ENCODE measurements around the gene PPP2R5E. TPM values are rescaled to one million over a fixed set of nuclear protein-coding genes. Genes with fewer than 3 reads are reported as not detected.

Gene PPP2R5E
- total RNA-seq, 3 donors from 2014 or later (not counting 1 experiment from before 2014, with no cell fraction given) = 57.4 to 64.1 (median 62.4) TPM

GRCh38 chr14:63496837-63497400 is 46.3 kb downstream of the PPP2R5E start:
- intact Hi-C loops (cut with micrococcal nuclease) = no loop called here
- Mint-ChIP-seq H3K4me3 (no peak overlapping the region), H3K4me1 (peaks cover 43 to 46% of the 10 kb centered on the region in 2 donors), H3K36me3 (no peaks in the 10 kb centered on the region), H3K27ac (peak overlapping the region in 1 of 2 donors; percentile 33), H3K27me3 (ENCODE audit: low read depth in 2 of 2) (no peaks in the 10 kb centered on the region), H3K9me3 (no peaks in the 10 kb centered on the region)
- Histone ChIP-seq H3K4me1 (ENCODE audit: control insufficient read depth, insufficient read depth, low read length) (no peaks in the 10 kb centered on the region), H3K9me3 (ENCODE audit: control insufficient read depth, insufficient read depth, low read length) (no peaks in the 10 kb centered on the region), H3K27me3 (ENCODE audit: control insufficient read depth, insufficient read depth, low read length) (no peaks in the 10 kb centered on the region), H3K4me3 (ENCODE audit: low read length) (no peak overlapping the region), H3K27ac (ENCODE audit: low read length) (no peak overlapping the region), H3K36me3 (ENCODE audit: control insufficient read depth, insufficient read depth, low read length) (no peaks in the 10 kb centered on the region)
- ATAC-seq (no peak), DNase-seq (no peak)
- no peak for TF ChIP-seq CTCF (IDR thresholded peaks at IDR 0.05)
- WGBS (ENCODE audit: insufficient coverage) = 87% methylated on average over 2 of the region's 2 CpGs

- Histone ChIP-seq H3K4me3 (ENCODE audit: low read length) (no peak overlapping the region), H3K36me3 (ENCODE audit: control insufficient read depth, insufficient read depth, low read length) (no peaks in the 10 kb centered on the region), H3K27ac (ENCODE audit: low read length) (no peak overlapping the region), H3K4me1 (ENCODE audit: control insufficient read depth, insufficient read depth, low read length) (no peaks in the 10 kb centered on the region), H3K27me3 (ENCODE audit: control insufficient read depth, insufficient read depth, low read length) (no peaks in the 10 kb centered on the region), H3K9me3 (ENCODE audit: control insufficient read depth, insufficient read depth, low read length) (no peaks in the 10 kb centered on the region)
- Mint-ChIP-seq H3K9me3 (no peaks in the 10 kb centered on the region), H3K27me3 (ENCODE audit: low read depth in 2 of 2) (no peaks in the 10 kb centered on the region), H3K27ac (peak overlapping the region; percentile 62 to 77), H3K4me3 (no peak overlapping the region), H3K4me1 (peaks cover 32 to 33% of the 10 kb centered on the region in 2 donors), H3K36me3 (no peaks in the 10 kb centered on the region)
- intact Hi-C loops (cut with micrococcal nuclease) = no loop called here
- WGBS (ENCODE audit: insufficient coverage) = 96% methylated on average over 6 of the region's 7 CpGs
- DNase-seq (no peak), ATAC-seq (peak in 2 of 3 donors; percentile 15 to 30)
- TF ChIP-seq CTCF (IDR thresholded peaks at IDR 0.05) = no peak
These were observed 49.9 kb downstream of the PPP2R5E start for GRCh38 chr14:63493246-63493645.

- Mint-ChIP-seq H3K9me3 (no peaks in the 10 kb centered on the region), H3K4me1 (peaks cover 38 to 39% of the 10 kb centered on the region in 2 donors)
These were observed 50.8 kb downstream of the PPP2R5E start for GRCh38 chr14:63492391-63492790.

More at GRCh38 chr14:63492391-63492790, 50.8 kb downstream of the PPP2R5E start:
- H3K27ac ChIP-seq (ENCODE audit: low read length) = no peak overlapping the region
- Mint-ChIP-seq H3K36me3 (no peaks in the 10 kb centered on the region), H3K27ac (peak overlapping the region; percentile 62 to 77), H3K27me3 (ENCODE audit: low read depth in 2 of 2) (no peaks in the 10 kb centered on the region), H3K4me3 (no peak overlapping the region)
- intact Hi-C loops (cut with micrococcal nuclease) = no loop called here
- H3K27me3 ChIP-seq (ENCODE audit: control insufficient read depth, insufficient read depth, low read length) = no peaks in the 10 kb centered on the region
- H3K4me1 ChIP-seq (ENCODE audit: control insufficient read depth, insufficient read depth, low read length) = peaks cover 3% of the 10 kb centered on the region
- no peaks in the 10 kb centered on the region for H3K9me3 ChIP-seq (ENCODE audit: control insufficient read depth, insufficient read depth, low read length)
- no peak for ATAC-seq
- no peak overlapping the region for H3K4me3 ChIP-seq (ENCODE audit: low read length)
- no peaks in the 10 kb centered on the region for H3K36me3 ChIP-seq (ENCODE audit: control insufficient read depth, insufficient read depth, low read length)
- TF ChIP-seq CTCF (IDR thresholded peaks at IDR 0.05) = no peak
- no peak for DNase-seq

Data from natural killer cell (primary cell).